ENCODE measurements around the gene GALC.

GALC gene

GRCh38 chr14:88005978-88006851 is 13.2 kb upstream of the GALC start:
- no peak for DNase-seq (ENCODE audit: low read depth)

GRCh38 chr14:88005050-88005481 is 12.1 kb upstream of the GALC start, which contains the start of gene GPR65:
GPR65 (plus strand) TSS chr14:88005135; CDS start chr14:88010848, 5,713 bp downstream.
- DNase-seq (ENCODE audit: low read depth): no peak

- no peak for DNase-seq (ENCODE audit: low read depth)
These were observed 11.6 kb upstream of the GALC start for GRCh38 chr14:88004506-88005036.

GRCh38 chr14:88003425-88003824 is 10.4 kb upstream of the GALC start:
- no peak for DNase-seq (ENCODE audit: low read depth)

GRCh38 chr14:88002421-88003075 is 9.6 kb upstream of the GALC start:
- no peak for DNase-seq (ENCODE audit: low read depth)

- no peak for DNase-seq (ENCODE audit: low read depth)
These were observed 6.3 kb upstream of the GALC start for GRCh38 chr14:87999277-87999676.

GRCh38 chr14:87998482-87998881 is 5.5 kb upstream of the GALC start:
- DNase-seq (ENCODE audit: low read depth): no peak

- no peak for DNase-seq (ENCODE audit: low read depth)
These were observed 3.3 kb upstream of the GALC start for GRCh38 chr14:87996291-87996592.

- no peak for DNase-seq (ENCODE audit: low read depth)
These were observed 2.7 kb upstream of the GALC start for GRCh38 chr14:87995500-87996290.

GRCh38 chr14:87994974-87995373 is 2.0 kb upstream of the GALC start:
- DNase-seq (ENCODE audit: low read depth): no peak

GRCh38 chr14:87992346-87992717 is 650 bp downstream of the GALC start:
- DNase-seq (ENCODE audit: low read depth): no peak

GRCh38 chr14:87990682-87991081 is 2.3 kb downstream of the GALC start:
- no peak for DNase-seq (ENCODE audit: low read depth)

- DNase-seq (ENCODE audit: low read depth): no peak
These were observed 3.1 kb downstream of the GALC start for GRCh38 chr14:87989956-87990299.

GRCh38 chr14:87989221-87989955 is 3.6 kb downstream of the GALC start:
- DNase-seq (ENCODE audit: low read depth): no peak

GRCh38 chr14:87979689-87980088 is 13.3 kb downstream of the GALC start:
- DNase-seq (ENCODE audit: low read depth): no peak

GRCh38 chr14:87975636-87976035 is 17.3 kb downstream of the GALC start:
- DNase-seq (ENCODE audit: low read depth): no peak

- no peak for DNase-seq (ENCODE audit: low read depth)
These were observed 22.0 kb downstream of the GALC start for GRCh38 chr14:87971010-87971409.

GRCh38 chr14:87967496-87967895 is 25.5 kb downstream of the GALC start:
- no peak for DNase-seq (ENCODE audit: low read depth)

GRCh38 chr14:87966816-87967215 is 26.2 kb downstream of the GALC start:
- no peak for DNase-seq (ENCODE audit: low read depth)

- DNase-seq (ENCODE audit: low read depth): no peak
These were observed 31.7 kb downstream of the GALC start for GRCh38 chr14:87961246-87961645.

- no peak for DNase-seq (ENCODE audit: low read depth)
These were observed 32.8 kb downstream of the GALC start for GRCh38 chr14:87960013-87960787.
